ENCODE measurements around the gene SLC8A2.

The SLC8A2 gene

DNA sequence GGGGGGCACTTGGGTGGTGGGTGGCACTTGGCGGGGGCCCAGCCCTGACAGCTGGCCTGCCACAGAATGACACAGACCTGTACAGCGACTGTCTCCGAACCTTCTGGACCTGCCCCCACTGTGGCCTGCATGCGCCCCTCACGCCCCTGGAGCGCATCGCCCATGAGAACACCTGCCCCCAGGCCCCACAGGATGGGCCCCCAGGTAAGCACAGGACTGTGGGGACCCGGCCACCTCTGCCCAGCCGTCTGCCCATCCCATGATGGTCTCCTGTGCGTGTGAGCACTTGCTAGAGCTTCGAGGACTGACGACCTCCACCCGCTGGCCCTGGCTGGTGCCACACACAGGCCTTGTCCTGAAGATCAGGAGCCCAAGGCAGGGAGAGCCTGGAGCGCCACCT is 90.6 kb downstream of the SLC8A2 start:
- no peak for DNase-seq (ENCODE audit: low spot score)

DNA sequence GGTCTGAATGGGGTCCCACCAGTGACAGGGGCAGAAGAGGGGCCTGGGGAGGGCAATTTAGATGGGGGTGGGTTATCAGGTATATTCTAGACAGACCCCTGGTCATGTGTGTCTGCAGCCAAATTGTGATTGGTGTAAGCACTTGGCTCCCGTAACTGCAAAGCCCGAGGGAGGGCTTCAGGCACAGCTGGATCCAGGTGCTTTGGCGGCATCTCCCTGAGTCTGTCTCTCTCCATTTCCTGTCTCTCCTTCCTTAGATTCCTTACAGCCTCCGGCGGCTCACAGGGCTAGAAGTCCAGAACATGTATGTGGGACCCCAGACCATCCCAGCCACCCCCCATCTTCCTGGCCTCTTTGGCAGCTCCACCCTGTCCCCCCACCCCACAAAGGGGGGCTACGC is 91.1 kb downstream of the SLC8A2 start:
- DNase-seq (ENCODE audit: low spot score), result no peak

DNA sequence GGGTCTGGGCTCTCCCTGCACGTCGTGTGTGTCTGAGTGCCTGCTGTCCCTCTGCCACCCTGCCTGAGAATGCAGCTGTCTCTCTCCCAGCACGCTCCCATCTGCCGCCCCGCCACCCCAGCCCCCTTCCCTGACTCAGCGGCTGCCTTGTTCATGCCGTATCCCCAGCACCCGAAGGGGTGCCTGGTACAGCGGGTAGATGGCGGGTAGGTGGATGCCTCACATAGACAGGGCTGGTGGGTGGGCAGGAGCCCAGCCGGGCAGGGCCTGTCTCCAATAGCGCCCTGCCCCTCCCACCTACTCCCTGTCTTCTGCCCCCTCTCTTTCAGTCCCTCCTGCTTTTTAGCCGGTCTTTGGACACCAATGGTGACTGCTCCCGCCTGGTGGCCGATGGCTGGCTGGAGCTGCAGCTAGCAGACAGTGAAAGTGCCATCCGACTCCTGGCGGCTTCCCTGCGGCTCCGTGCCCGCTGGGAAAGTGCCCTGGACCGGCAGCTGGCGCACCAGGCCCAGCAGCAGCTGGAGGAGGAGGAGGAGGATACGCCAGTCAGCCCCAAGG is 92.2 kb downstream of the SLC8A2 start:
- DNase-seq (ENCODE audit: low spot score), result no peak

DNA sequence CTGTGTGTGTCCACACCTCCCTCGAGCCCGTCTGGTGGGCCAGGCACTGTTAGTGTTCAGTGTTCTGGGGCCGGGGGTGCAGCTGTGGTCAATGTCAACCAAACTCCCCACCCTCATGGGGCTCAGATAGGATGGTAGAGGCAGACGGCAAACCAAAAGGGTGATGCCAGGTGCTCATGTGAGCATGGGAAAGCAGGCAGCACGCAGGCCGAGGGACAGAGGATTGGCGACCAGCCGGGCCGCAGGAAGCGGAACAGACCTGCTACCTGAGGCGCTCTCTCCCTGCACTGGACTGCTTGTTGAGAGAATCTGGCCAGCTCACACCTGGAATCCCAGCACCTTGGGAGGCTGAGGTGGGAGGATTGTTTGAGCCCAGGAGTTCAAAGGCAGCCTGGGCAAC is 93.4 kb downstream of the SLC8A2 start:
- no peak for DNase-seq (ENCODE audit: low spot score)
